ENCODE measurements around the gene FERD3L.
"Not testable (repeated sequence)": the region's sequence is repeated elsewhere in the genome, so short reads cannot be mapped to it uniquely, and the experiment has no call there.

Gene FERD3L

GRCh38 chr7:19144661-19145433 lies at the start of gene FERD3L:
FERD3L (minus strand) TSS chr7:19145421; CDS start chr7:19145362, 59 bp downstream.
- peak; percentile 45 for DNase-seq

- DNase-seq, result not testable (repeated sequence)
These were observed 49.2 kb upstream of the FERD3L start for GRCh38 chr7:19194417-19194816.

DNA sequence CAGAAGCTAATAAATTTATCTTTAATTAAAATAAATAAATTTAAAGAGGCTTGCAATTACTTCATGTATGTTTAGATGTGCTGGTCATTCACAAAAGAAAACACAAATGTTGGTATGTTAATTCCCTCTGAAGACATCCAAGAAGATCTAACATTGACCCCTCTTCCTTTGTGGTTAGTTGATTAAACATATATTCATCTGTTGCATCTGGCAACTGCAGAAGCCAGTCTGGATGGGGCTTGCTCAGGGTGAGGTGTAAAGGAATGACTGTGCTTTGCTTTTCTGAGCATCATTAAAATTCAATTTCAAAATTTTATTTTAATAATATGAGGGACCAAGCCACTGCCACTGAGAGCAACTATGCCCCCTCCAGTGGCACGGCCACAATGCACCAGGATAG lies 36.4 kb upstream of the FERD3L start:
- no peak for DNase-seq

DNA sequence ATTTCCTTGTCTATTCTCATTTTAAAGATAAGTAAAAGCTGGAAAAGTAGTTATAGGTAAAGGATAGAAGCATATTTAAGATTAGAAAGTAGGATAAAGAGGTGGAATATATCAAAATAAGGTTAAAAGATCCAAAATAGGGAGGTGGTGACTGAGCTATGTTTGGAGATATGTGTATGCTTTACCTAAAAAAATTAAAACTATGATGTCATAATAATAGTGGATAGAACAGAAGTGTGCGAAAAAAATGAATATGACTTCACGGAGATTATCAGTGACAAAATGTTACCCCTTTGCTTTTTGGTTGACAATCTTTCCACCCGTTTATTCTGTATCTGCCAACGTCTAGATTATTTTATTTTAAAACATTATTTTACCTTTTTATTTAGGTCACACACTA lies 33.4 kb upstream of the FERD3L start:
- DNase-seq, result no peak

- DNase-seq, result no peak
These were observed 32.0 kb upstream of the FERD3L start for GRCh38 chr7:19177269-19177668.

DNA sequence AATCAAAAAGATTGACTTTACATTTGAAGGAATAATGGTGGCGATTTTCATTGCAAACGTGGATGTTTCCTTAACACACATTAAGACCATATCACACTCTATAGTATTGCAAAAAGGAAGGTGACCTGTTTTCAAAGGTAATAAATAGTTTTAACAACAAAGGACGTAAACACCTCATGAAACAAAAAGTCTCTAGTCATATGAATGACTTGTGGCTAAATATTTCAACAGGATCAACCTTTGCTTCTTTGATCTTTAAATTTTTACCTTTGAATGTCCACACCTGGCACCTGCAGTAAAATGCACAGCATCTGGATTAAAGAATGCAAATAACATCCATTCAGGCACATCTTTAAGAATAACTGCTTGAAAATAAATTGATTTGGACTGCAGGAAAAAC lies 30.0 kb upstream of the FERD3L start:
- DNase-seq, result no peak

GRCh38 chr7:19161671-19162070 lies 16.4 kb upstream of the FERD3L start:
- no peak for DNase-seq

DNA sequence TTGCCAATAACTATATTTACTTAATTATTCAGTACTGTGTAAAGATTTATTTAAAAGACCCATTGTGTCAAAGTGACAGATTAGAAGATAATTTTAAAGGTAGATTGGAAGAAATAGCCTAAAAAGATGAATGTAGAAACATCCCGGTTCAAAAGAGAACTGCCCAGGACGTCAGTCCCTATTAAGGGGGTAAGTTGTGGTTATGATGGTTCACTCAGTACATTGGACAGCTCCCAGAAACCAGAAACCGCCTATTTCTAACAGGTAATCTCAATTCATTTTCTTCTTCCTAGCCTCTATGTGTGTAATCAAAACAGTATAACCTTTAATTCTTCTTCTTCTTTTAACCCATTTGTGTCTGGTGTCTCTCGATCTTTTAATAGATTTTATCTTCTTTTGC lies 1.5 kb upstream of the FERD3L start:
- no peak for DNase-seq

GRCh38 chr7:19145434-19146115 lies 354 bp upstream of the FERD3L start:
- peak; percentile 42 for DNase-seq

DNA sequence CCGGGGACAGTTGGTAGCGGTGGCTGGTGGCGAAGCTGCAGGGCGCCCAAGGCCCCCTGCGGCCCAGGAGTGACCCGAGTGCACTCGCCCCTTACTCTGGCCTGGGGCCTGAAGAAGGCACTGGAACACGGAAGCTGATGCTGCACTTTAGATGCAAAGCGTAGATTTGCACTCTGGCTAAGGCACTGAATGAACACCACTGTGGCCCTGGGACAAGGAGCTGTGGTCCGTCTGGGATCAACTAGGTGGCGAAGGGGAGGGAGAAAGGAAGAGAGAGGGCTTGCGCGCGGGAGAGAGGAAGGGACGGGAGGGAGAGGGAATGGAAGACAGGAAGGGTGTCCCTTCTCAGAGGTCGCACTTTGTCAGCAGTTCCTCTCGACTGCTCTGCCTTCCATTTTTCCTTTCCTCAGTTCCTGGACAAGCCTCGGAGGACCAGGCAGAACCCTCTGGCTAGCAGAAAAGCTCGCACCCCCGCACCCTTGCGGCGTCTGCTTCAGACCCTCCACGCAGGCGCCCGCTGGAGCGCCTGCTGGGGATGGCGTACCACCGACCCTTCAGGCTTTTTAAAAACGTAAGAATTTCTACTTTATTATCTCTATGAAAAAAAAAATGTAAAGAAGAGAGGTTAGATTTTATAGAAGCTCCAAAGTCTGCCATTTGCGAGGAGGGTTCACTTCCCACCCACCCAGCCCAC lies 1.2 kb downstream of the FERD3L start:
- peak; percentile 44 for DNase-seq

GRCh38 chr7:19139706-19140327 lies 5.4 kb downstream of the FERD3L start:
- no peak for DNase-seq

GRCh38 chr7:19133886-19134285 lies 11.3 kb downstream of the FERD3L start:
- DNase-seq, result no peak

GRCh38 chr7:19133390-19133789 lies 11.8 kb downstream of the FERD3L start:
- DNase-seq, result no peak

DNA sequence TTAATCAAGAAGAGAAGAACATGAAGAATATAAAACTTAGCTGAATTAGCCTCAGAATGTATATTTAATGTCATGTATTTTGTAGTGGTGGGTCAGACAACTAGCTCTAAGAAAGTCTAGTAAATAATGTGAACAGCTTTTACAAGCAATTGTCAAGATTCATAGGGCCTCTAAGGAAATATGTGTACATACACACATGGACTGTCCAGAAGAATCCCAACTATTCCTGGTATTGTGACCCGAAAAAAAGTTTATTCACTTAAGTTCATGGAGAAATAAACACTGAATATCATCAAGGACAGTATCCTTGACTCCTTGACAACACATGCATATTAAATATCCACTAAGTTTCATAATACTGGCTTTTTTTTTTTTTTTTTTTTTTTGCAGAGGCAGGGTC lies 16.4 kb downstream of the FERD3L start:
- DNase-seq, result no peak

- no peak for DNase-seq
These were observed 23.1 kb downstream of the FERD3L start for GRCh38 chr7:19121977-19122588.

- DNase-seq, result peak; percentile 42
These were observed 25.2 kb downstream of the FERD3L start for GRCh38 chr7:19119870-19120486.

GRCh38 chr7:19119372-19119771 lies 25.8 kb downstream of the FERD3L start:
- no peak for DNase-seq

GRCh38 chr7:19118636-19119371 lies 26.4 kb downstream of the FERD3L start:
- DNase-seq, result peak; percentile 47

GRCh38 chr7:19117870-19118608 lies 27.2 kb downstream of the FERD3L start:
- peak; percentile 70 for DNase-seq

DNA sequence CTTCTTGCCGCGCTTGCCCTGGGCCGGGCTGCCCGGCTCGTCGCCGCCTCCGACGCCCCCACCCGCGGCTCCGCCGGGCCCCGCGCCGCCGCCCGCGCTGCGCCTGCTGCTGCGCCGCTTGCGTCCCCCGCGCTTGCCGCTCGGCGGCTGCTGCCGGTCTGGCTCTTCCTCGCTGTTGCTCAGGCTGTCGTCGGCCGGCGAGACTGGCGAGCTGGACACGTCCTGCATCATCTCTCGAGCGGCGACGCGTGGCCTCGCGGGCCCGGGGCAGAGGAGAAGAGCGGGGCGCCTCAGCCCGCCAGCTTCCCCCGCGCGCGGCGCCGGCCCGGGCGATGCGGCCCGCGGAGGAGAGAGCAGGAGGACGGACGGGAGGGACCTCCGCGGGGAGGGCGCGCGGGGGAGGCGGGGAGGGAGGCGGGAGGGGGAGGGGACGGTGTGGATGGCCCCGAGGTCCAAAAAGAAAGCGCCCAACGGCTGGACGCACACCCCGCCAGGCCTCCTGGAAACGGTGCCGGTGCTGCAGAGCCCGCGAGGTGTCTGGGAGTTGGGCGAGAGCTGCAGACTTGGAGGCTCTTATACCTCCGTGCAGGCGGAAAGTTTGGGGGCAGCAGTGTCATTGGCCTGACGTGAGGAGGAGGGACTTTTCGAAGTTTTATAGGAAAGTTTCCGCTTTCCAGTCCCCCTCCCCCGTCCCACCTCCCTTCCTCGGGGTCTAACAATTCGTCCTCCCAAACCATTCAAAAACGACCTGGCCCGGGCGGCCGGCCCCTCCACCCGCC lies 27.9 kb downstream of the FERD3L start, which contains the start of gene TWIST1:
Gene TWIST1 (minus strand): TSS at position 546 of the 779 bp plus-strand sequence. CDS start 315 bp downstream, at position 231.
- peak; percentile 93 for DNase-seq
